Measurements from ENCODE around the gene CLEC16A. TPM values are rescaled to one million over a fixed set of nuclear protein-coding genes. Genes with fewer than 3 reads are reported as not detected.
"Not testable (repeated sequence)": the region's sequence is repeated elsewhere in the genome, so short reads cannot be mapped to it uniquely, and the experiment has no call there.

The CLEC16A gene
- total RNA-seq, 1 experiment from 2014 or later: 15.6 TPM

DNA sequence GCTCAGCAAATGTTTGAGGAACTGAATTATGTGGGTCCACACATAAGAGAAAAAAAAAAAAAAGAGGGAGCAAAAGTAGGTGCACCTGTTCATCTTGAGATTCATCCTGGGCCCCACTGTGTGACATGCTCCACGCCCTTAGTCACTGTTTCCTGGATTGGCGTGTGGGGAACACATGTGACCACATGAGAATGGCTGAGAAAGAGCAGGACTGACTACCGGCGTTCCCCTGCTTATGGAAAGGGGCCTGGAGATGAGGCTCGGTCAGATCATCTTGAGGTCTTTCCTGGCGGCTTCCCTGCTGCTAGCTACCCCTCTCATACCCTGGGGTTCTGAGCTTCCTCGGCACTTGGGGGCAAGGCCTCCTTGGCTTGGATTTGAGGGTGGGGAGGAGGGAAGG lies 6.0 kb upstream of the CLEC16A start:
- in situ Hi-C loops (cut with HindIII; ENCODE audit: low sequenced_read_pairs): no loop called here
- DNase-seq (ENCODE audit: low spot score): no peak

DNA sequence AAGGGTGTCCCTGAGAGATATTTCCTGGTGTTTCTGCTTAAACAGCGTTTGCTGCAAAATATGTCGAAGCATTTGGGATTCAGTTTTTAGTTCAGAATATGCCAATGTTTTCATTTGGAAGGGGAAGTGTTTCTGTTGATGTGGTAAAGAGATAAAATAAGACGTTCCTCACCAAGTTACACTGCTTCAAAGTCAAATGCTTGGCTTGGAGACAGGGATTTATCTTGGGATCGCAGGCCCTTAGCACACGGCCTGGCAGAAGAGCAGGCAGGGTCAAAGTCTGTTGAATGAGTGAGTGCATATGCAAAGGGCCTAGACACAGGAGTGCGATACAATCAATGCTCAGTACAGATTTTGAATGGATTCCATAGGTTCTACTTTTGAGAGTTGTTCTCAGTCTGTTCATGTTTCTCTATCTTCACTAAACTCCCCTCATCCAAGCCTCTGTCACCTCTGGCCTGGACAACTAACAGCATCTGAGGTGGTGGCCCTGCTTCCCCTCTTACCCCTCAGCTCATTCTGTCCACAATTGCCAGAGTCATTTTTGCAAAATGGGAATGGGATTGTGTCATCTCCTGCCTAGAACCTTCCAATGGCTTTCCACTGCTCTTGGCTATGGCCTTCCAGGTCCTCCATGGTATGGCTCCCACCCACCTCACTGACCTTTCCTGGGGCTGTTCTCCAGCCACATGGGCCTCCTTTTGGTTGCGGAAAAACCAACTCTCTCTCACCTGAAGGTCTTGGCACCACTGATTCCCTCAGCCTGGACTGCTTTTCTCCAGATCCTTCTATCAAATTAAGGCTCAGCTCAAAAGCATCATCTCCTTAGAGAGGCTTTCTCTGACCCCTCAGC lies 5.3 kb upstream of the CLEC16A start:
- DNase-seq (ENCODE audit: low spot score): no peak
- in situ Hi-C loops (cut with HindIII; ENCODE audit: low sequenced_read_pairs): no loop called here

DNA sequence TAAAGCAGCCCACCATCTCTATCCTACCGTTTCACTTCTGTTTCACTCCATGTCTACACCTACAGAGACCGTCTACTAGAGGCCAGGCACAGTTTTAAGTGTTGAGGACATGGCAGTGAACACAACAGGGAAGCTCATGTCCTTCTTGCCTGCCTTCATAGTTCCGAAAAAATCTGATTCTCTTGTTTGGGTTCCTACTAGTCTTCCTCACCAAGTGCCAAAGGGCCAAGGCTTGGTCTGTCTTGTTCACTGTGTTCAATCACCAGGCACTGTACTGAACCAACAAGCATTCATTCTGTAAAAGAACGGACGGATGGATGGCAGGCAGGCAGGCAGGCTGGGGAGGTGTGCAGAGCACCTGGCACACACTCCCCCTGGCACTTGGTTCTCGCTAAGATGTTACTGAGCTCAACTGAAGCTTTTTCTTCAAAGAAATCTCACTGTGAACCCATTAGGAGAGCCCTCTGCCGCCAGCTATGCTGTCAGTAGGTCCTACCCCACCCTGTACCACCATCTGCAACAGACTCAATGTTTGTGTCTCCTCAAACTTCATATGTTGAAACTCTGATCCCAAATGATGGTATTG lies 4.6 kb upstream of the CLEC16A start:
- DNase-seq (ENCODE audit: low spot score): peak; percentile 61
- in situ Hi-C loops (cut with HindIII; ENCODE audit: low sequenced_read_pairs): no loop called here

DNA sequence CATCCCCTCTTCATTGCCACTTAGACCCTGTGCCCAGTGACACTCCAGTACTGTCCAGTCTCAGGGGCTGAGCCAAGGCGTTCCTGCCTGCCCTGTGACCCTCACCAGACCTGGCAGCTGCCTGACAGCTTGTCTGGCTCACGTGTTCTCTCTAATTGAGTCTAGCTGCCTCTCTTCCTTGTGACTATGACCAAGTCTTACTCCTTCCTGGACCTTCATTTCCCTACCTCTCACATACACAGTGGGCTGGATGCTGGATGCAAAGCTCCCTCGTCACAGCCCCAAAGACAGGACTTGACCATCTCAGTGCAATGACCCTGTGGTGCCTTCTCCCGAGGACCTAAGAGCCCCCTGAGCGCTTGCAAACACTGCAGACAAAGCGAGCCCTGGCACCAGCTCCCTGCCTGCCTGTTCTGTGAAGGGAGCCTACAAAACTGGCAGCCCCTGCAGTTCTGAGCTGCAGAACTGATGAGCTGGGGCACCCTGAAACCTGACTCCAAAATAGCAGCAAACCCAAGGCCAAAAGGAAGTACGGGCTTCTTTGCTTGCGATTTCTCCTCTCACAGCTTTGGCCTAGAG lies 3.8 kb upstream of the CLEC16A start:
- in situ Hi-C loops (cut with HindIII; ENCODE audit: low sequenced_read_pairs): no loop called here
- DNase-seq (ENCODE audit: low spot score): peak; percentile 63

DNA sequence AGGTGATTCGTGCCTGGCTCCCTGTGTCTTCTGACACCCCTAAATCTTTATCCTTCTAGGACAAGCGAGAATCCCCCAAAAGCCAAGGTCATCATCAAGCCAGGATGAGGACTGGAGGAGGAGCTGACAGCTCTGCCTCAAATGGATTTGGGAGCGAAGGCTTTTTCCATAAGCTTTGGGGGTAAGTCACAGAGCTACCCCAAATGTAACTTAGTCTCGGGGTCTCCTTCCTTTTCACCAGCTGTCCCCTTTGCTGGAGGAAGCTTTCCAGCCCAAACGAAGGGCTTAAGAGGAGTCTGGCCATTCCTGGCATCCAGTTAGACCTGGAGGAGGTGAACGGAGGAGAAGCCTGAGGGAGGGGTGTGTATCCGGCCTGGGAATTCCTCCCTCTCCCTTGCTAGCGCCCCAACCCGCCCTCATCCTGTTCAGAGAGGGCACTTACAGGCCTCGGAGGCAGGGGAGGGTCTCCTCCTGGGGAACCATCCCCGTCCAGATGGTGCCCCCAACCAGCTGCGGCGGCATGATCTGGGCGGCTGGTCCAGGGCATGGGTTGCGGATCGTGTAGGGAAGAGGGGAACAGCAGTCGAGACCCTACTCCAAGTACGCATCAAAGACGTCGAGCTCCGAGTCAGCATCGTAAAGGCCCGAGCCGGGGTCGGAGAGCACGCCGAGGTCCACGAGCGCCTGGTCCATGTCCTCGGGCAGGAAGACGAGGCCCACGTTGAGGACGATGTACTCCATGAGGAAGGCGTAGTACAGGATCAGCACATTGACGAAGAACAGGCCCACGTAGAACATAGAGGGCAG lies 3.0 kb upstream of the CLEC16A start:
- in situ Hi-C loops (cut with HindIII; ENCODE audit: low sequenced_read_pairs): no loop called here
- no peak for DNase-seq (ENCODE audit: low spot score)

DNA sequence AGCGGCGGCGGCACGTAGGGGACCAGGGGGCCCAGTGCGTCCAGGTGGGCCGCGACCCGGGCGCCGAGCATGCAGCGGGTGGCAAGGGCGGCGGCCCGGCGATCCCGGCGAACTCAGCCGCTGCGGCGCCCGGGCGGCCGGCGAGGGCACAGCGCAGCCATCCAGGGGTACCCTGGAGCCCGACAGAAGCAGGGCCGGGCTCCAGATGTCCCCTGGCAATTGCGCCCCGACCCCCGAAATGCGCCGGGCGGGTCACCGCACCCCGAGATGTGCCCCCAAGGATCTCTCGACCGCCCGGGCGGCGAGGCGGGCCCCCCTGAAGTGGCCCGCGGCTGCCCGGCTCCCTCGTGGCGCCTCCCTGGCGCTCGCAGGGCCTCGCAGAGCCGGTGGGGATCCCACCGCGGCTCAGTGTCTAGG lies 2.4 kb upstream of the CLEC16A start:
- in situ Hi-C loops (cut with HindIII; ENCODE audit: low sequenced_read_pairs); DNase-seq (ENCODE audit: low spot score): not testable (repeated sequence)

DNA sequence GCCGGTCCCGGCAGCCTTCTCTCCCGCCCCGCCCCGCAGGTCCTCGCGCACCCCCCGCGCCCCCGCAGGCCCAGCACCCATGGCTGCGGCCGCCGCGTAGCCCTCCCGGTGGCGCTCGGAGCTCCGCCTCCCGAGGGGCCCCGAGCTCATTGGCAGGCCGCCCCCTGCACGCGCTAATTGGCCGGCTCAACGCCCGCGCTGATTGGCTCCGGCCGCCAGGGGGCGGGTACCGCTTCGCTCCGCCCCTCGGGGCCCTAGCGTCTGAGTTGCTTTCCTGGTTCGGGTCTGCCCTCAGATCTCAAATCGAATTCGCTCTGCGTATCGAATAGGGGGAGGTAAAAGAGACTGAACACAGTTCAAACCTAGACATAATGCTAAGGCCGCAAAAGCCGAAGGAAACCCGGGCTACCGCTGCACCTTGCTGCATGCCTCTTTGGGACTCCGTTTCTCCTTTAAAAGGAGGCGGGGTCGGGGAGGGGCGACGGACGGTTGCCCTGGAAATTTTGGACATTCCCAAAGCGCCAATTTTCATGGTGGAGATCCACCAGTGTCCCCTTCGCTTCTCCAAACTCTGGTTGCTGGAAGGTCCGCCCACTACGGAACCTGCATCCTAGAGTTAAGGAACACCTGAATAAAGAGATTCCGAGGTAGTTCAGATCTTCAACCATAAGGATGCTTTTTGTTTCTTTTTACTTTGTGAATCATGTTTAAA lies 1.9 kb upstream of the CLEC16A start, which contains the start of gene DEXI:
Gene DEXI, minus strand, starts transcription at position 117 of the 712 bp plus-strand sequence. CDS start 463 bp downstream, outside the sequence.
- in situ Hi-C loops (cut with HindIII; ENCODE audit: low sequenced_read_pairs): no loop called here
- DNase-seq (ENCODE audit: low spot score): peak; percentile 92

DNA sequence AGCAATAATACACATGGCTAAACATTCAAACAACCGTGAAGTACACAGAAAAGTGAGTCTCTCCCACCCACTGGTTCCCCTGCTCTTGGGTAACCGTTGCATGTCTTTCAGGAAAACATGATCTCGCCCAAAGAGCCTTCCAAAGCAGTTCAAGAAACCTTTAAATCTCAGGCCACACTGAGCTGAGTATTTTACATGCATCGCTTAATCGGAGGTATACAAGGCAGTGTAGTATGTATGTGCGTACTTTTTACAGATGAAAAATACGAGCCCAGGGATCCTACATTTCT lies 1.4 kb upstream of the CLEC16A start:
- no peak for DNase-seq (ENCODE audit: low spot score)
- in situ Hi-C loops (cut with HindIII; ENCODE audit: low sequenced_read_pairs): no loop called here

DNA sequence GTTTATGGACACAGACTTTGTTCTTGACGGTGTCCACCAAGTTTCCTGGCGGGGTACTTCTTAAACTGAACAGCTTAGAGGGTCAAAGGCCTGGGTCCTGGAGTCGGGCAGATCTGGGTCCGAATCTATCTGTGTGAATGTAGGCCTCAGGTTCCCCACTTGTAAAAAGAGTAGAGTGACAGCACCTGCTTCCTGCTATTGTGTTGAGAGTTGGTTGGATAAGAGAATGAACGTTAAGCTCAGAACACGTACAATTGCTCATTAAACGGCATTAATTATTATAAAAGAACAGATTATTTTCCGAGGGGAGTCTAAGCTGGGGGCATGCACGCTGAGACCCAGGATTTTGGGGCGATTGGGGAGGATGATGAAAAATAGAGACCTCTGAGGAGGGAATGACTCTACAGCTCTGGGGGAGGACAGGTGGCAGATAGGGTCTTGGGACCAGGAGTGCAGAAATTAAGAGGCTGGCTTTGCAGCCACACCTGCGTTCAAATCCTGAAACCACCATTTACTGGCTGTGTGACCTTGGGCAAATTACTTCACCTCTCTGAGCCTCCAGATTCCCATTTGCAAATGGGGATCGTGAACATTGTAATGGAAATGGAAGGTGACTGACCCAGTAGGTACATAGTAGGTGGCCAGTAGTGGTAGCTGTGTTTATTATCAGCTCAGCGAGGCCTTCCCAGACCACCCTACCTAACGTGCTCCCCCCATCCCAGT lies 862 bp downstream of the CLEC16A start:
- DNase-seq (ENCODE audit: low spot score): no peak
- in situ Hi-C loops (cut with HindIII; ENCODE audit: low sequenced_read_pairs): no loop called here

DNA sequence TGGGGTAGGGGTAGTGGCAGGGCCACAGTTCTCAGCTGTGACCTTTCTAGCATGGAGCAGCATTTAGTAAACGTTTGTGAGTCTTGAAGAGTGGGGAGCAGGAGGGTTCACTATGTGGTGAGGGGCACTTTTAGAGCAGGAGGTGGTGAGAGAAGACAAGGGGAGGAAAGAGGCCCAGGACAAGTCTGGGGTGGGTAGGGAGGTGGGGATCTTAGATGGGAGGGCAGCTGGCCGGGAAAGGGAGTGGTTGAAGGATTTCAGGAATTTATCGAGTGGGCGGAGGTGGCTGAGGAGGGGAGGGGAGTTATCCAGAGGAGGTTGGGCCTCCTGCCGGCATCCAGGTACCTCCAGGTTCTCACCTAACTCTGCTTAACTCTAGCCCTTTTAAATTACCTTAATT lies 1.9 kb downstream of the CLEC16A start:
- in situ Hi-C loops (cut with HindIII; ENCODE audit: low sequenced_read_pairs): no loop called here
- DNase-seq (ENCODE audit: low spot score): no peak

DNA sequence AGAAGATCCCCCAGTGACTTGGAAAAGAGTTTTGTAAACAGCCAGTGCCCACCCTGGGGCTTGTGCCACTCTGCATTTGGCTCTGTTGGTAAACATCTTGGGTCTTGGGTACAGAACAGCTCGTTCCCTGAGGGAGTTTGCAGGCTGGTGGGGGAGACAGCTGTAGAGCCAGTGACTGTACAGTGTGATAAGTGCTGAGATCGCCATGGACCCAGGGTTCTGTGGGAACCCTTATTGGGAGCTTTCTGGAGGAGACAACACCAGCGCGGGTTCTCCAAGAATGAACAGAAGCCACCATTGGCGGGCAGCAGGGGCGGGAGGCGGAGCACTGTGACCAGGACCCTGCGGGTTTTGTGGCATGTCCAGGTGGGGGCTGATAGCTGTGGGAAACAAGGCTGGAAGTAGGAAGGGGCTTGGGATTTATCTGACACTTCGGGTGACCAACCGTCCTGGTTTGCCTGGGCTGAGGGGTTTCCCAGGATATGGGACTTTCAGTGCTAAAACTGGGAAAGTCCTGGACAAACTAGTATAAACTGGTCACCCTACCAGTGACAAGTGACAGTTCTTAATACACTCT lies 2.9 kb downstream of the CLEC16A start:
- in situ Hi-C loops (cut with HindIII; ENCODE audit: low sequenced_read_pairs): no loop called here

DNA sequence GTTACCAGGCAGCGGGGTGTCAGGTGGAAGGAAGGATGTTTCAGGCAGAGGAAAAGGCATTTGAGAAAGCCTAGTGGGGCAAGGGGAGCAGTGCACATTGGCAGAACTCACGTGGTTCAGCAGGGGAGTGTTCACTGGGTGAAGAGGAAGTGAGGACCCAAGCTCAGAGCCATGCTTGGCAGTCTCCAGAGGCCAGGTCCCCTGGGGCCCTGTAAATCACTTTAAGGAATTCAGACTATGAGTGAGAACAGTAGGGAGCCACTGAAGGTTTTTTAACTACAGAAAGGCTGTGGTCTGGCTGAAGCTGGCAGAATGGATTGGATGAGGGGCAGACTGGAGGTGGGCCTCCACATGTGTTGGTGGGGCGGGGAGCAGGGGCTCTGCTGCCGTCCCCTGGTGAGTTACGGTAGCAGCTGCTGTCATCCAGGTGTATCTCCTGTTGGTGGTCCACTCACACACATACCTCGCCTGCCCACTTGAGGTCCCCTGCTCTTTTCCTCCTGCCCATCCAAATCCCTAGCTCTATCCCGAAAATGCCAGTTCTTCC lies 5.1 kb downstream of the CLEC16A start:
- DNase-seq (ENCODE audit: low spot score): no peak
- in situ Hi-C loops (cut with HindIII; ENCODE audit: low sequenced_read_pairs): no loop called here

More for the DNA sequence above, 2.9 kb downstream of the CLEC16A start:
- no peak for DNase-seq (ENCODE audit: low spot score)

DNA sequence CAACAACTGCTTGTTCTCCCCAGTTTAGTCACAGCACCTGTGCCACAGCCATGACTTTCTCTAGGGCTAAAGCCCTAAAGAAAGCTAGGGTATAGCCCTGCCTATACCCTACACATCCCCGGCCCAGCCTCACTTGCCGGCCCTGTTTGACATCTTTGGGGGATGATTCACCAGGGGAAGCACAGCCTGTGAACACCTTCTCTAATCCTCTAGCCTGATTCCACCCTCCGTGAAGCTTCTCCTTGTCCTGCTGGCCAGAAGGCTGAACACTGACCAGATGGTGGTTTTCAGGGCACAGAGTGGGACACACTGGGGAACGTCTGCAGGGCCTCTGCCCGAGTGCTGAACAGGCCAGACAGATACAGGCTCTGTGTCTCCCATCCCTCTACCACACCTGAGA lies 6.0 kb downstream of the CLEC16A start:
- in situ Hi-C loops (cut with HindIII; ENCODE audit: low sequenced_read_pairs): no loop called here
- peak; percentile 93 for DNase-seq (ENCODE audit: low spot score)

DNA sequence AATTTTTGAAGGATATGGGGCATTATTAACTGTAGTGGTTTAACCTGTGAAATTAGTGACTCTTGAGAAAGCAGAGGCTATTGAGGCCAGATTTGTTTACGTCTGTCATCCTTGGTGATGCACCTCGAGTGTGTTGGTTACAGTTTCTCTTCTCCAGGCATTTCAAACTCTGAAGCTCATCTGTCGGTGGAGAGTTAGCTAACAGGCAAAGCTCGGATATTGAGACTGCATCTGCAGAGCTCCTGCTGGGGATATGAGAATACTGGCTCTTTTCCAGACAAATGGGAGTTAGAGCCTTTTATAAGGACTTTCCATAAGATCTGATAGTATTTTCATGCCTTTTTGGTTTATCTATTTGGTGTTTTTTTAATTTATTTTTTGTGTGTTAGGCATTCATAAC lies 6.7 kb downstream of the CLEC16A start:
- in situ Hi-C loops (cut with HindIII; ENCODE audit: low sequenced_read_pairs): no loop called here
- no peak for DNase-seq (ENCODE audit: low spot score)

DNA sequence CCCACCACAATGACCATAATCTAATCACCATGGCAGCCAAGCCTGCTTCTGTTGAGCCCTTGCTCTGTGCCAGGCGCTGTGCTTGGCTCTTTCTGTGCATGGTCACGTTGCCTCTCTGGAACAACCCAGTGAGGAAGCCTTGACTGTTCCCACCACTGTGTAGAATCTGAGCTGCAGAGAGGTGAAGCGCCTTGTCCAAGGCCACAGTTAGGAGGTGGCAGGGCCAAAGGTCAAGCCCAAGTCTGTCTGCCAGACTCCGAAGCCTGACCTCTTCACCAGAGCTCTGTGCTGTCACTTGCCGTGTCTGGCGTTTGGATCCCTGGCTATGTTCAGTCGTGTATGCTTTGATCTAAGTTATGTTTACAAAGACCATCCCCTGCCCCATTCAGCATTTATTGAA lies 10.5 kb downstream of the CLEC16A start:
- in situ Hi-C loops (cut with HindIII; ENCODE audit: low sequenced_read_pairs): no loop called here
- no peak for DNase-seq (ENCODE audit: low spot score)

DNA sequence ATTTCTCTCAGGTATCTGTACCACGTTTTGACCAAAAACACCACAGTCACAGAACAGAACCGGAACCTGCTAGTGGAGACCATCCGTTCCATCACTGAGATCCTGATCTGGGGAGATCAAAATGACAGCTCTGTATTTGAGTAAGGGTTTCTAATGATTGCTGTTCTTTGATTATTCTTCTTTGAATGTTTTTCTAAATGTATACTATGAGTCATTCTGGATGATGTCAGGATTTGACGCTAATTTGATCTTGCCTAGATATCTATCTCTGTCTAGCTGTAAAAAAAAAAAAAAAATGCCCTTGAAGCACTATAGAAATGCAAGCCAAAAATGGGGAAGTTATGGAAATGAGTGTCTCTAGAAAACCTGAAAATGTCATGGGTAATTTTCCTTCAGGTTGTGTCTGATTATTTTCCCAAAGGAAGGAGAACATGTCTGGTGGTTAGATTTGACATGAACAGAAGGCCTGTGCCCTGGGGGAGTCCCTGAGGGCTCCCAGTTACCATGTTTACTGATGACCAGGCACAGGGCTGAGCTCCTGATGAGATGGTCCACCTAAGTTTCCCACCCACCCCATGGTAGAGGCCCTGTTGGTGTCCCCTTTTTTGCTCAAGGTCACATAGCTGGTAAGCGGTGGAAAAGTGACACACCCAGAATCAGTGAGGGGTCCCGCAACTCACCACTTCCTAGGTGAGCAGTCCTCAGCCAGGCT lies 13.6 kb downstream of the CLEC16A start:
- in situ Hi-C loops (cut with HindIII; ENCODE audit: low sequenced_read_pairs): no loop called here
- DNase-seq (ENCODE audit: low spot score): no peak

DNA sequence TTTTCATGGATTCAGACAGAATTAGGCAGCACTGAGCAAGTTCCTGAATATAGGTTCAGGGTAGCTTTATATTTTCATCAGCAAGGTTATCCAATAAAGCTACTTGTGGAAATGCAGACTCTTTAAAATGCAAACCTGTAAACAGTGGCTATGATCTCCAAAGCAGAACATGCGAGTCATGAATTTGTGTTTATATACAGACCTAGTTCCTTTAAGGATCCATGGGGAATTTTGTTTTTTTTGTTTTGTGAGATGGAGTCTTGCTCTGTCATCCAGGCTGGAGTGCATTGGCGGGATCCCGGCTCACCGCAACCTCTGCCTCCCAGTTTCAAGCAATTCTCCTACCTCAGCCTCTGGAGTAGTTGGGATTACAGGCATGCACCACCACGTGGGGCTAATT lies 14.8 kb downstream of the CLEC16A start:
- DNase-seq (ENCODE audit: low spot score): no peak
- in situ Hi-C loops (cut with HindIII; ENCODE audit: low sequenced_read_pairs): no loop called here

All from G401 (cell line).